ENCODE measurements around the gene TMC3. TPM values are rescaled to one million over a fixed set of nuclear protein-coding genes. Genes with fewer than 3 reads are reported as not detected.

TMC3 gene
- total and polyA plus RNA-seq, 9 of the 15 experiments (the other 6 are each of a cell fraction or from before 2014, with no cell fraction given): 0.01 to 0.14 TPM; not detected in 7

DNA sequence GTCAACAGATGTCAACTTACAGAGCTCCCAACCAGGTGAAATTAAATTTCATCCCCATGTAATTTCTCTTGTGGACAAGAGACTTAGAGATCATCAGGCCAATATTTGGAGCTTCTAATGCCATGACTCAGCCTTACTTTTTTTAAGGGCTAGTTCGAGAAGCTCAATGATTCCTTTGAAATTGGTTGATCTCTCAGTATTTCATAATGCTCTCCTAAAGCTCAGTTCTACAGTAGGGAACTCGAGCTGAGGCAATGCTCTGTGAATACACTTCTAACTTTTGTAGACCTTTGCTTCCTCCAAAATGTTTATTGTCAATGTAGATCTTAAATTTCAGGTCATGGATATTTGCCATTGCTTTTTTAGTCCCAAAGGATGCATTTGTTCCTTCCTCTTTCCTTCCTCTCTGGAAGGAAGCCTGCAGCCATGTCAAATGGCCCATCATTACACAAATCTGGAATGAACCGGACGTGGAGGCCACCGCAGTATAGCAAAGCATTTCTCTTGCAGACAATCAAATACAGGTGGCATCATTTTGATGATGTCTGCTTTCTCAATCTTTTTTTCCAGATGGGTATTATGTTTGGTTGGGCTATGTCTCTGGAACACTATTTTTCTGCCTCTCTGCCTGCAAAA lies 78.4 kb downstream of the TMC3 start (continued):
- TF ChIP-seq, protein P1, sequence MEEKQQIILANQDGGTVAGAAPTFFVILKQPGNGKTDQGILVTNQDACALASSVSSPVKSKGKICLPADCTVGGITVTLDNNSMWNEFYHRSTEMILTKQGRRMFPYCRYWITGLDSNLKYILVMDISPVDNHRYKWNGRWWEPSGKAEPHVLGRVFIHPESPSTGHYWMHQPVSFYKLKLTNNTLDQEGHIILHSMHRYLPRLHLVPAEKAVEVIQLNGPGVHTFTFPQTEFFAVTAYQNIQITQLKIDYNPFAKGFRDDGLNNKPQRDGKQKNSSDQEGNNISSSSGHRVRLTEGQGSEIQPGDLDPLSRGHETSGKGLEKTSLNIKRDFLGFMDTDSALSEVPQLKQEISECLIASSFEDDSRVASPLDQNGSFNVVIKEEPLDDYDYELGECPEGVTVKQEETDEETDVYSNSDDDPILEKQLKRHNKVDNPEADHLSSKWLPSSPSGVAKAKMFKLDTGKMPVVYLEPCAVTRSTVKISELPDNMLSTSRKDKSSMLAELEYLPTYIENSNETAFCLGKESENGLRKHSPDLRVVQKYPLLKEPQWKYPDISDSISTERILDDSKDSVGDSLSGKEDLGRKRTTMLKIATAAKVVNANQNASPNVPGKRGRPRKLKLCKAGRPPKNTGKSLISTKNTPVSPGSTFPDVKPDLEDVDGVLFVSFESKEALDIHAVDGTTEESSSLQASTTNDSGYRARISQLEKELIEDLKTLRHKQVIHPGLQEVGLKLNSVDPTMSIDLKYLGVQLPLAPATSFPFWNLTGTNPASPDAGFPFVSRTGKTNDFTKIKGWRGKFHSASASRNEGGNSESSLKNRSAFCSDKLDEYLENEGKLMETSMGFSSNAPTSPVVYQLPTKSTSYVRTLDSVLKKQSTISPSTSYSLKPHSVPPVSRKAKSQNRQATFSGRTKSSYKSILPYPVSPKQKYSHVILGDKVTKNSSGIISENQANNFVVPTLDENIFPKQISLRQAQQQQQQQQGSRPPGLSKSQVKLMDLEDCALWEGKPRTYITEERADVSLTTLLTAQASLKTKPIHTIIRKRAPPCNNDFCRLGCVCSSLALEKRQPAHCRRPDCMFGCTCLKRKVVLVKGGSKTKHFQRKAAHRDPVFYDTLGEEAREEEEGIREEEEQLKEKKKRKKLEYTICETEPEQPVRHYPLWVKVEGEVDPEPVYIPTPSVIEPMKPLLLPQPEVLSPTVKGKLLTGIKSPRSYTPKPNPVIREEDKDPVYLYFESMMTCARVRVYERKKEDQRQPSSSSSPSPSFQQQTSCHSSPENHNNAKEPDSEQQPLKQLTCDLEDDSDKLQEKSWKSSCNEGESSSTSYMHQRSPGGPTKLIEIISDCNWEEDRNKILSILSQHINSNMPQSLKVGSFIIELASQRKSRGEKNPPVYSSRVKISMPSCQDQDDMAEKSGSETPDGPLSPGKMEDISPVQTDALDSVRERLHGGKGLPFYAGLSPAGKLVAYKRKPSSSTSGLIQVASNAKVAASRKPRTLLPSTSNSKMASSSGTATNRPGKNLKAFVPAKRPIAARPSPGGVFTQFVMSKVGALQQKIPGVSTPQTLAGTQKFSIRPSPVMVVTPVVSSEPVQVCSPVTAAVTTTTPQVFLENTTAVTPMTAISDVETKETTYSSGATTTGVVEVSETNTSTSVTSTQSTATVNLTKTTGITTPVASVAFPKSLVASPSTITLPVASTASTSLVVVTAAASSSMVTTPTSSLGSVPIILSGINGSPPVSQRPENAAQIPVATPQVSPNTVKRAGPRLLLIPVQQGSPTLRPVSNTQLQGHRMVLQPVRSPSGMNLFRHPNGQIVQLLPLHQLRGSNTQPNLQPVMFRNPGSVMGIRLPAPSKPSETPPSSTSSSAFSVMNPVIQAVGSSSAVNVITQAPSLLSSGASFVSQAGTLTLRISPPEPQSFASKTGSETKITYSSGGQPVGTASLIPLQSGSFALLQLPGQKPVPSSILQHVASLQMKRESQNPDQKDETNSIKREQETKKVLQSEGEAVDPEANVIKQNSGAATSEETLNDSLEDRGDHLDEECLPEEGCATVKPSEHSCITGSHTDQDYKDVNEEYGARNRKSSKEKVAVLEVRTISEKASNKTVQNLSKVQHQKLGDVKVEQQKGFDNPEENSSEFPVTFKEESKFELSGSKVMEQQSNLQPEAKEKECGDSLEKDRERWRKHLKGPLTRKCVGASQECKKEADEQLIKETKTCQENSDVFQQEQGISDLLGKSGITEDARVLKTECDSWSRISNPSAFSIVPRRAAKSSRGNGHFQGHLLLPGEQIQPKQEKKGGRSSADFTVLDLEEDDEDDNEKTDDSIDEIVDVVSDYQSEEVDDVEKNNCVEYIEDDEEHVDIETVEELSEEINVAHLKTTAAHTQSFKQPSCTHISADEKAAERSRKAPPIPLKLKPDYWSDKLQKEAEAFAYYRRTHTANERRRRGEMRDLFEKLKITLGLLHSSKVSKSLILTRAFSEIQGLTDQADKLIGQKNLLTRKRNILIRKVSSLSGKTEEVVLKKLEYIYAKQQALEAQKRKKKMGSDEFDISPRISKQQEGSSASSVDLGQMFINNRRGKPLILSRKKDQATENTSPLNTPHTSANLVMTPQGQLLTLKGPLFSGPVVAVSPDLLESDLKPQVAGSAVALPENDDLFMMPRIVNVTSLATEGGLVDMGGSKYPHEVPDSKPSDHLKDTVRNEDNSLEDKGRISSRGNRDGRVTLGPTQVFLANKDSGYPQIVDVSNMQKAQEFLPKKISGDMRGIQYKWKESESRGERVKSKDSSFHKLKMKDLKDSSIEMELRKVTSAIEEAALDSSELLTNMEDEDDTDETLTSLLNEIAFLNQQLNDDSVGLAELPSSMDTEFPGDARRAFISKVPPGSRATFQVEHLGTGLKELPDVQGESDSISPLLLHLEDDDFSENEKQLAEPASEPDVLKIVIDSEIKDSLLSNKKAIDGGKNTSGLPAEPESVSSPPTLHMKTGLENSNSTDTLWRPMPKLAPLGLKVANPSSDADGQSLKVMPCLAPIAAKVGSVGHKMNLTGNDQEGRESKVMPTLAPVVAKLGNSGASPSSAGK (IDR thresholded peaks at IDR 0.05): no peak
- TF ChIP-seq HSF4 (CRISPR knock-in tag; IDR thresholded peaks at IDR 0.05; ENCODE audit: borderline replicate concordance) (no peak), ZNF79 (CRISPR knock-in tag; IDR thresholded peaks at IDR 0.05; ENCODE audit: low read depth) (no peak), MTA1 (IDR thresholded peaks at IDR 0.05; ENCODE audit: borderline replicate concordance) (no peak), ZNF282 (CRISPR knock-in tag; IDR thresholded peaks at IDR 0.05) (no peak), CTBP1 (IDR thresholded peaks at IDR 0.05; ENCODE audit: borderline replicate concordance) (no peak), ATF3 (IDR thresholded peaks at IDR 0.05) (no peak), ATF3 (CRISPR knock-in tag; conservative IDR thresholded peaks at IDR 0.05) (no peak), ZNF316 (IDR thresholded peaks at IDR 0.05) (no peak)
